ENCODE data around the gene LTBP1. TPM values are rescaled to one million over a fixed set of nuclear protein-coding genes. Genes with fewer than 3 reads are reported as not detected.

The LTBP1 gene
- total RNA-seq, 1 experiment from 2014 or later, result 119 TPM

DNA sequence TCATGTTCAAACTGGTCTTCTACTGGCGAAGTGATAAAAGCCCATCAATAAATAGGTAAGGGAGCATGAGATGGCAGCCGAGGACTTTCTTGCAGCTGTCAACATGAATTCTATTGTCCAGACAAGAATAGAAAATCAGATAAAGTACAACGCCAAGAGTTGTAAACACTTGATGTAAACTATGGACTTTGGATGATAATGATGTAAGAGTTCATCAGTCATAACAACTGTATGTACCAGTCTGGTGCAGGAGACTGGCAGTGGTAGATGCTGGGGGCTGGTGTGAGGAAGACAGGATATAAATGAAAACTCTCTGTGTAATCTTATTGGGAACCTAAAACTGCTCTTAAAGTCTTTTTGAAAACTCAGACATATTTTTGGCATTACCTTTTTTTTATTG lies 373.8 kb downstream of the LTBP1 start:
- H3K4me1 Mint-ChIP-seq (ENCODE audit: insufficient read depth, unreplicated experiment), result no peaks in the 10 kb centered on the region
- H3K36me3 Mint-ChIP-seq (ENCODE audit: insufficient read depth, unreplicated experiment), result peaks cover 36% of the 10 kb centered on the region
- intact Hi-C loops (cut with micrococcal nuclease), result no loop called here
- no peaks in the 10 kb centered on the region for H3K27me3 Mint-ChIP-seq (ENCODE audit: insufficient read depth, unreplicated experiment)
- CTCF ChIA-PET, result no interaction called here
- BruUV-seq (replicated peaks), result no TSS peak
- POLR2A ChIA-PET, result interaction anchor here (1.0 kb wide), 1 partner anchor 16 kb away, joined by 4 read pairs; no protein-coding TSS in a partner anchor
- H3K4me3 Mint-ChIP-seq (ENCODE audit: unreplicated experiment), result no peak overlapping the region
- H3K9me3 Mint-ChIP-seq (ENCODE audit: unreplicated experiment), result no peaks in the 10 kb centered on the region
- TF ChIP-seq CTCF (IDR thresholded peaks at IDR 0.05; ENCODE audit: unreplicated experiment), result no peak
- no peak for DNase-seq (ENCODE audit: unreplicated experiment)
- H3K27ac Mint-ChIP-seq (ENCODE audit: low read depth, unreplicated experiment), result no peak overlapping the region

- CTCF ChIA-PET, result interaction anchor here (0.6 kb wide), 1 partner anchor 16 kb away, joined by 5 read pairs; no protein-coding TSS in a partner anchor
- POLR2A ChIA-PET, result interaction anchor here (1.0 kb wide), 1 partner anchor 17 kb away, joined by 4 read pairs; no protein-coding TSS in a partner anchor
- peaks cover 36% of the 10 kb centered on the region for H3K36me3 Mint-ChIP-seq (ENCODE audit: insufficient read depth, unreplicated experiment)
- no peak overlapping the region for H3K4me3 Mint-ChIP-seq (ENCODE audit: unreplicated experiment)
- no peaks in the 10 kb centered on the region for H3K4me1 Mint-ChIP-seq (ENCODE audit: insufficient read depth, unreplicated experiment)
- no peak for TF ChIP-seq CTCF (IDR thresholded peaks at IDR 0.05; ENCODE audit: unreplicated experiment)
- no peaks in the 10 kb centered on the region for H3K27me3 Mint-ChIP-seq (ENCODE audit: insufficient read depth, unreplicated experiment)
- no peaks in the 10 kb centered on the region for H3K9me3 Mint-ChIP-seq (ENCODE audit: unreplicated experiment)
- no peak overlapping the region for H3K27ac Mint-ChIP-seq (ENCODE audit: low read depth, unreplicated experiment)
- no TSS peak for BruUV-seq (replicated peaks)
- peak; percentile 13 for DNase-seq (ENCODE audit: unreplicated experiment)
- intact Hi-C loops (cut with micrococcal nuclease), result no loop called here
Observed at GRCh38 chr2:33321236-33321771, 374.6 kb downstream of the LTBP1 start.

DNA sequence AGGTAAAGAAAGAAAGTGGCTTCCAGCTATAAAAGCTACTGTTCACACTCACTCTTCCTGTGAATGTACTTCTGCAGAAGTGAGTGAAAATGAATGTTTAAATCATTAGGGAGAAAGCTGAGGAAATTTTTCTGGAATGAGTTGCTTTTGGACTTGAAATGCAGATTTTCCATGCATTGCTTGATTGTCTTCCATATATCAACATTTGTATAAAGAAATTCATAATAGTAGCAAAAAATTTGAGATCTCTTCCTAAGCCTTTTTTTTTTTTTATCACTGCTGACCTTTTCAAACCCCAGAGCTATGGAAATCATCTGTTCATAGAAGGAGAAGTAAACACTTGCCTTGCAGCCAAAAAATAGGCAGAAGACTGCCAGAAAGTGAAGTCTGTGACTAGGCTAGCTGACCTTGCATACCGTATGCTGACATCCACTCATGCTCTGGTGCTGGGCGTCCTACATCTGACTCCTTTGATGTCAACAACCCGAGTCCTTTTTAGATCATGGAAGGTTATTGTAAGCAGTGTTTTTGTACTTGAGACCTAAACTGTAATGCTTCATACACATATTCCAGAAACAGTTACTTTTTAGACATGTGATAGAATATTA lies 375.2 kb downstream of the LTBP1 start:
- intact Hi-C loops (cut with micrococcal nuclease), result no loop called here
- Mint-ChIP-seq H3K36me3 (ENCODE audit: insufficient read depth, unreplicated experiment) (peaks cover 36% of the 10 kb centered on the region), H3K27ac (ENCODE audit: low read depth, unreplicated experiment) (no peak overlapping the region), H3K9me3 (ENCODE audit: unreplicated experiment) (no peaks in the 10 kb centered on the region), H3K4me3 (ENCODE audit: unreplicated experiment) (no peak overlapping the region), H3K4me1 (ENCODE audit: insufficient read depth, unreplicated experiment) (no peaks in the 10 kb centered on the region), H3K27me3 (ENCODE audit: insufficient read depth, unreplicated experiment) (no peaks in the 10 kb centered on the region)
- no TSS peak for BruUV-seq (replicated peaks)
- CTCF ChIA-PET, result interaction anchor here (0.6 to 0.7 kb wide), 2 partner anchors 17 to 282 kb away, joined by 3 to 5 read pairs; no protein-coding TSS in a partner anchor
- DNase-seq (ENCODE audit: unreplicated experiment), result no peak
- TF ChIP-seq CTCF (IDR thresholded peaks at IDR 0.05; ENCODE audit: unreplicated experiment), result no peak
- POLR2A ChIA-PET, result no interaction called here

DNA sequence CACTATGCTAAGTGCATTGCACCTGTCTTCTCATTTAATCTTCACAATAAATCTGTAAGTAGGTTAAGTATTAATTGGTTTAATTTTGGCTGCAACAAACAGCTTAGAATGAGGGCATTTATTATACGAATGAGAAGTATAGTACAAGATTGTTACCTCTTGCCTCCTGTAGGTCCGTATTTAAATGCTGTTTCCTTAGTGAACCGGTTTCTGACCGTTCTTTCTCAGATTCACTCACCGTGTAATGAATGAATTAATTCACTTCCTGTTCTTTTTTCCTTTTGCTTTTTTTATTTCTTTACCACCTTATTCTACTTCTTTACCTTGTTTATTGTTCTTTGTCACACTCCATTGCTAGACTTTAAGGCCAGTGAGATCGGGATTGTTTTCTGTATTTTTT lies 375.9 kb downstream of the LTBP1 start:
- Mint-ChIP-seq H3K36me3 (ENCODE audit: insufficient read depth, unreplicated experiment) (peaks cover 33% of the 10 kb centered on the region), H3K27me3 (ENCODE audit: insufficient read depth, unreplicated experiment) (no peaks in the 10 kb centered on the region), H3K9me3 (ENCODE audit: unreplicated experiment) (no peaks in the 10 kb centered on the region), H3K27ac (ENCODE audit: low read depth, unreplicated experiment) (no peak overlapping the region), H3K4me1 (ENCODE audit: insufficient read depth, unreplicated experiment) (no peaks in the 10 kb centered on the region), H3K4me3 (ENCODE audit: unreplicated experiment) (no peak overlapping the region)
- no peak for DNase-seq (ENCODE audit: unreplicated experiment)
- CTCF ChIA-PET, result interaction anchor here (0.6 to 0.7 kb wide), 2 partner anchors 208 to 282 kb away, joined by 3 read pairs; no protein-coding TSS in a partner anchor
- TF ChIP-seq CTCF (IDR thresholded peaks at IDR 0.05; ENCODE audit: unreplicated experiment), result no peak
- intact Hi-C loops (cut with micrococcal nuclease), result no loop called here
- POLR2A ChIA-PET, result no interaction called here
- BruUV-seq (replicated peaks), result no TSS peak

Data from MCF 10A (cell line).